ENCODE data around the gene GNL1. TPM values are rescaled to one million over a fixed set of nuclear protein-coding genes. Genes with fewer than 3 reads are reported as not detected.
"Not testable (repeated sequence)": the region's sequence is repeated elsewhere in the genome, so short reads cannot be mapped to it uniquely, and the experiment has no call there.

GNL1 gene
- total RNA-seq, 1 experiment from 2014 or later = 101 TPM

GRCh38 chr6:30530014-30530413 lies 26.3 kb downstream of the GNL1 start:
- no peak for DNase-seq (ENCODE audit: low spot score)
- H3K27me3 ChIP-seq (replicated peaks; ENCODE audit: insufficient read depth, low read depth, low read length, poor library complexity) = no peaks in the 10 kb centered on the region
- ChIA-PET POLR2A (ENCODE audit: low non-redundant PET) (interaction anchor here (0.7 kb wide), 1 partner anchor 61 kb away, joined by 5 read pairs; no protein-coding TSS in a partner anchor), CTCF (interaction anchor here (1.2 kb wide), 1 partner anchor 12 kb away, joined by 5 read pairs; no protein-coding TSS in a partner anchor)
- H3K4me3 ChIP-seq (ENCODE audit: low read depth, low read length, poor library complexity, severe bottlenecking) = no peak overlapping the region
- H3K36me3 ChIP-seq (ENCODE audit: insufficient read depth, low read length, poor library complexity, severe bottlenecking) = no peaks in the 10 kb centered on the region
- no peaks in the 10 kb centered on the region for H3K9me3 ChIP-seq (ENCODE audit: low read depth, low read length, poor library complexity, severe bottlenecking)
- BruUV-seq (replicated peaks) = no TSS peak
- no peaks in the 10 kb centered on the region for H3K4me1 ChIP-seq (ENCODE audit: insufficient read depth, low read length, poor library complexity, severe bottlenecking)
- TF ChIP-seq, protein P1, sequence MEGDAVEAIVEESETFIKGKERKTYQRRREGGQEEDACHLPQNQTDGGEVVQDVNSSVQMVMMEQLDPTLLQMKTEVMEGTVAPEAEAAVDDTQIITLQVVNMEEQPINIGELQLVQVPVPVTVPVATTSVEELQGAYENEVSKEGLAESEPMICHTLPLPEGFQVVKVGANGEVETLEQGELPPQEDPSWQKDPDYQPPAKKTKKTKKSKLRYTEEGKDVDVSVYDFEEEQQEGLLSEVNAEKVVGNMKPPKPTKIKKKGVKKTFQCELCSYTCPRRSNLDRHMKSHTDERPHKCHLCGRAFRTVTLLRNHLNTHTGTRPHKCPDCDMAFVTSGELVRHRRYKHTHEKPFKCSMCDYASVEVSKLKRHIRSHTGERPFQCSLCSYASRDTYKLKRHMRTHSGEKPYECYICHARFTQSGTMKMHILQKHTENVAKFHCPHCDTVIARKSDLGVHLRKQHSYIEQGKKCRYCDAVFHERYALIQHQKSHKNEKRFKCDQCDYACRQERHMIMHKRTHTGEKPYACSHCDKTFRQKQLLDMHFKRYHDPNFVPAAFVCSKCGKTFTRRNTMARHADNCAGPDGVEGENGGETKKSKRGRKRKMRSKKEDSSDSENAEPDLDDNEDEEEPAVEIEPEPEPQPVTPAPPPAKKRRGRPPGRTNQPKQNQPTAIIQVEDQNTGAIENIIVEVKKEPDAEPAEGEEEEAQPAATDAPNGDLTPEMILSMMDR (conservative IDR thresholded peaks at IDR 0.05; ENCODE audit: low read depth, low read length) = no peak
- no peak for TF ChIP-seq EZH2 (IDR thresholded peaks at IDR 0.05; ENCODE audit: borderline replicate concordance, low read depth, low read length, poor library complexity, severe bottlenecking)
- intact Hi-C loops (cut with micrococcal nuclease; ENCODE audit: unreplicated experiment) = no loop called here
- no peak overlapping the region for H3K27ac ChIP-seq (ENCODE audit: low read depth, low read length, poor library complexity, severe bottlenecking)

GRCh38 chr6:30529349-30529875 lies 26.9 kb downstream of the GNL1 start:
- H3K4me3 ChIP-seq (ENCODE audit: low read depth, low read length, poor library complexity, severe bottlenecking); DNase-seq (ENCODE audit: low spot score); H3K36me3 ChIP-seq (ENCODE audit: insufficient read depth, low read length, poor library complexity, severe bottlenecking); H3K27ac ChIP-seq (ENCODE audit: low read depth, low read length, poor library complexity, severe bottlenecking); H3K9me3 ChIP-seq (ENCODE audit: low read depth, low read length, poor library complexity, severe bottlenecking); H3K4me1 ChIP-seq (ENCODE audit: insufficient read depth, low read length, poor library complexity, severe bottlenecking); H3K27me3 ChIP-seq (replicated peaks; ENCODE audit: insufficient read depth, low read depth, low read length, poor library complexity); intact Hi-C loops (cut with micrococcal nuclease; ENCODE audit: unreplicated experiment); BruUV-seq (replicated peaks): not testable (repeated sequence)
- CTCF ChIA-PET = interaction anchor here (1.2 kb wide), 1 partner anchor 12 kb away, joined by 5 read pairs; no protein-coding TSS in a partner anchor
- POLR2A ChIA-PET (ENCODE audit: low non-redundant PET) = interaction anchor here (0.7 kb wide), 1 partner anchor 62 kb away, joined by 5 read pairs; no protein-coding TSS in a partner anchor

- CTCF ChIA-PET; H3K36me3 ChIP-seq (ENCODE audit: insufficient read depth, low read length, poor library complexity, severe bottlenecking); BruUV-seq (replicated peaks); H3K4me3 ChIP-seq (ENCODE audit: low read depth, low read length, poor library complexity, severe bottlenecking); DNase-seq (ENCODE audit: low spot score); H3K27ac ChIP-seq (ENCODE audit: low read depth, low read length, poor library complexity, severe bottlenecking); H3K9me3 ChIP-seq (ENCODE audit: low read depth, low read length, poor library complexity, severe bottlenecking); intact Hi-C loops (cut with micrococcal nuclease; ENCODE audit: unreplicated experiment); POLR2A ChIA-PET (ENCODE audit: low non-redundant PET); H3K4me1 ChIP-seq (ENCODE audit: insufficient read depth, low read length, poor library complexity, severe bottlenecking); H3K27me3 ChIP-seq (replicated peaks; ENCODE audit: insufficient read depth, low read depth, low read length, poor library complexity): not testable (repeated sequence)
Measured at GRCh38 chr6:30526444-30526843, 29.8 kb downstream of the GNL1 start.

DNA sequence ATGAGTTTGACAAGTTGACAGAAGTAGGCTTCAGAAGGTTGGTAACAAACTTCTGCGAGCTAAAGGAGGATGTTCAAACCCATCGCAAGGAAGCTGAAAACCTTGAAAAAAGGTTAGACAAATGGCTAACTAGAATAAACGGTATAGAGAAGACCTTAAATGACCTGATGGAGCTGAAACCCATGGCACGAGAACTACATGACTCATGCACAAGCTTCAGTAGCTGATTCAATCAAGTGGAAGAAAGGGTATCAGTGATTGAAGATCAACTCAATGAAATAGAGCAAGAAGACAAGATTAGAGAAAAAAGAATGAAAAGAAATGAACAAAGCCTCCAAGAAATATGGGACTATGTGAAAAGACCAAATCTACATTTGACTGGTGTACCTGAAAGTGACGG lies 34.3 kb downstream of the GNL1 start:
- H3K9me3 ChIP-seq (ENCODE audit: low read depth, low read length, poor library complexity, severe bottlenecking); POLR2A ChIA-PET (ENCODE audit: low non-redundant PET); H3K36me3 ChIP-seq (ENCODE audit: insufficient read depth, low read length, poor library complexity, severe bottlenecking); H3K4me1 ChIP-seq (ENCODE audit: insufficient read depth, low read length, poor library complexity, severe bottlenecking); BruUV-seq (replicated peaks); H3K27ac ChIP-seq (ENCODE audit: low read depth, low read length, poor library complexity, severe bottlenecking); H3K27me3 ChIP-seq (replicated peaks; ENCODE audit: insufficient read depth, low read depth, low read length, poor library complexity); H3K4me3 ChIP-seq (ENCODE audit: low read depth, low read length, poor library complexity, severe bottlenecking); DNase-seq (ENCODE audit: low spot score); intact Hi-C loops (cut with micrococcal nuclease; ENCODE audit: unreplicated experiment): not testable (repeated sequence)
- CTCF ChIA-PET = interaction anchor here (0.6 kb wide), 1 partner anchor 9 kb away, joined by 5 read pairs; no protein-coding TSS in a partner anchor

DNA sequence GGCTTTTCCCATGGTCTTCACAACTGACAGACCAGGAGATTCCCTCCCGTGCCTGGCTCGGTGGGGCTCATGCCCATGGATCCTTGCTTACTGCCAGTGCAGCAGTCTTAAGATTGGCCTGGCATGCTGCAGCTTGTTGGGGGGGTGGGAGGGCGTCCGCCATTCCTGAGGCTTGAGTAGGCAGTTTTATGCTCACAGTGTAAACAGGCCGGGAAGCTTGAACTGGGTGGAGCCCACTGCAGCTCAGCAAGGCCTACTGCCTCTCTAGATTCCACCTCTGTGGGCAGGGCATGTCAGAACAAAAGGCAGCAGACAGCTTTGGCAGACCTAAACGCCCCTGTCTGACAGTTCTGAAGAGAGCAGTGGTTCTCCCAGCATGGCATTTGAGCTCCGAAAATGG lies 35.2 kb downstream of the GNL1 start:
- BruUV-seq (replicated peaks); H3K36me3 ChIP-seq (ENCODE audit: insufficient read depth, low read length, poor library complexity, severe bottlenecking); CTCF ChIA-PET; DNase-seq (ENCODE audit: low spot score); H3K27me3 ChIP-seq (replicated peaks; ENCODE audit: insufficient read depth, low read depth, low read length, poor library complexity); intact Hi-C loops (cut with micrococcal nuclease; ENCODE audit: unreplicated experiment); H3K4me3 ChIP-seq (ENCODE audit: low read depth, low read length, poor library complexity, severe bottlenecking); H3K9me3 ChIP-seq (ENCODE audit: low read depth, low read length, poor library complexity, severe bottlenecking); H3K27ac ChIP-seq (ENCODE audit: low read depth, low read length, poor library complexity, severe bottlenecking); H3K4me1 ChIP-seq (ENCODE audit: insufficient read depth, low read length, poor library complexity, severe bottlenecking); POLR2A ChIA-PET (ENCODE audit: low non-redundant PET): not testable (repeated sequence)

Measured in A673 (cell line).